ENCODE measurements around the gene PMEL.

DNA sequence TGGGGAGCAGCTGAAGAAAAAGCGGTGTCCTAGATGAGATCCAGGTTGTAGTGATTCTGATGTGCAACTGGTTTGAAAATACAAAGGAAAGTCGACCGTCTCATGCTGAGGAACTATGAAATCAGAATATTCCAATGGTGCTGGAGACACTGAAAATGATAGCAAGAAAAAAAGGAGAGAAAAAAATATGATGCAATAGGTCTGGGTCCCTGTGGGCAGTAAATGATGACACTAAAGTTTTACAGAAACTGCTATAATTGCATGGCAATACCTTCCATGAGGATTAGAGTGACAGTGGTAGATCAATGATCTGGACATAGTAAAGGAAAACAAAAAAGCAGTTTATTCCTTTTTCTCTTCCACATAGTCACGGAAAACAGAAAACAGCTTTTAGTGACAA is 40.5 kb downstream of the PMEL start:
- TF ChIP-seq, protein P1, sequence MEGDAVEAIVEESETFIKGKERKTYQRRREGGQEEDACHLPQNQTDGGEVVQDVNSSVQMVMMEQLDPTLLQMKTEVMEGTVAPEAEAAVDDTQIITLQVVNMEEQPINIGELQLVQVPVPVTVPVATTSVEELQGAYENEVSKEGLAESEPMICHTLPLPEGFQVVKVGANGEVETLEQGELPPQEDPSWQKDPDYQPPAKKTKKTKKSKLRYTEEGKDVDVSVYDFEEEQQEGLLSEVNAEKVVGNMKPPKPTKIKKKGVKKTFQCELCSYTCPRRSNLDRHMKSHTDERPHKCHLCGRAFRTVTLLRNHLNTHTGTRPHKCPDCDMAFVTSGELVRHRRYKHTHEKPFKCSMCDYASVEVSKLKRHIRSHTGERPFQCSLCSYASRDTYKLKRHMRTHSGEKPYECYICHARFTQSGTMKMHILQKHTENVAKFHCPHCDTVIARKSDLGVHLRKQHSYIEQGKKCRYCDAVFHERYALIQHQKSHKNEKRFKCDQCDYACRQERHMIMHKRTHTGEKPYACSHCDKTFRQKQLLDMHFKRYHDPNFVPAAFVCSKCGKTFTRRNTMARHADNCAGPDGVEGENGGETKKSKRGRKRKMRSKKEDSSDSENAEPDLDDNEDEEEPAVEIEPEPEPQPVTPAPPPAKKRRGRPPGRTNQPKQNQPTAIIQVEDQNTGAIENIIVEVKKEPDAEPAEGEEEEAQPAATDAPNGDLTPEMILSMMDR (conservative IDR thresholded peaks at IDR 0.05; ENCODE audit: low read length): no peak
- no peak for TF ChIP-seq EZH2phosphoT487 (IDR thresholded peaks at IDR 0.05; ENCODE audit: borderline replicate concordance, low read depth, low read length)
